Measurements from ENCODE around the gene TLN1.

TLN1 gene, protein sequence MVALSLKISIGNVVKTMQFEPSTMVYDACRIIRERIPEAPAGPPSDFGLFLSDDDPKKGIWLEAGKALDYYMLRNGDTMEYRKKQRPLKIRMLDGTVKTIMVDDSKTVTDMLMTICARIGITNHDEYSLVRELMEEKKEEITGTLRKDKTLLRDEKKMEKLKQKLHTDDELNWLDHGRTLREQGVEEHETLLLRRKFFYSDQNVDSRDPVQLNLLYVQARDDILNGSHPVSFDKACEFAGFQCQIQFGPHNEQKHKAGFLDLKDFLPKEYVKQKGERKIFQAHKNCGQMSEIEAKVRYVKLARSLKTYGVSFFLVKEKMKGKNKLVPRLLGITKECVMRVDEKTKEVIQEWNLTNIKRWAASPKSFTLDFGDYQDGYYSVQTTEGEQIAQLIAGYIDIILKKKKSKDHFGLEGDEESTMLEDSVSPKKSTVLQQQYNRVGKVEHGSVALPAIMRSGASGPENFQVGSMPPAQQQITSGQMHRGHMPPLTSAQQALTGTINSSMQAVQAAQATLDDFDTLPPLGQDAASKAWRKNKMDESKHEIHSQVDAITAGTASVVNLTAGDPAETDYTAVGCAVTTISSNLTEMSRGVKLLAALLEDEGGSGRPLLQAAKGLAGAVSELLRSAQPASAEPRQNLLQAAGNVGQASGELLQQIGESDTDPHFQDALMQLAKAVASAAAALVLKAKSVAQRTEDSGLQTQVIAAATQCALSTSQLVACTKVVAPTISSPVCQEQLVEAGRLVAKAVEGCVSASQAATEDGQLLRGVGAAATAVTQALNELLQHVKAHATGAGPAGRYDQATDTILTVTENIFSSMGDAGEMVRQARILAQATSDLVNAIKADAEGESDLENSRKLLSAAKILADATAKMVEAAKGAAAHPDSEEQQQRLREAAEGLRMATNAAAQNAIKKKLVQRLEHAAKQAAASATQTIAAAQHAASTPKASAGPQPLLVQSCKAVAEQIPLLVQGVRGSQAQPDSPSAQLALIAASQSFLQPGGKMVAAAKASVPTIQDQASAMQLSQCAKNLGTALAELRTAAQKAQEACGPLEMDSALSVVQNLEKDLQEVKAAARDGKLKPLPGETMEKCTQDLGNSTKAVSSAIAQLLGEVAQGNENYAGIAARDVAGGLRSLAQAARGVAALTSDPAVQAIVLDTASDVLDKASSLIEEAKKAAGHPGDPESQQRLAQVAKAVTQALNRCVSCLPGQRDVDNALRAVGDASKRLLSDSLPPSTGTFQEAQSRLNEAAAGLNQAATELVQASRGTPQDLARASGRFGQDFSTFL (N-terminal part only)

DNA sequence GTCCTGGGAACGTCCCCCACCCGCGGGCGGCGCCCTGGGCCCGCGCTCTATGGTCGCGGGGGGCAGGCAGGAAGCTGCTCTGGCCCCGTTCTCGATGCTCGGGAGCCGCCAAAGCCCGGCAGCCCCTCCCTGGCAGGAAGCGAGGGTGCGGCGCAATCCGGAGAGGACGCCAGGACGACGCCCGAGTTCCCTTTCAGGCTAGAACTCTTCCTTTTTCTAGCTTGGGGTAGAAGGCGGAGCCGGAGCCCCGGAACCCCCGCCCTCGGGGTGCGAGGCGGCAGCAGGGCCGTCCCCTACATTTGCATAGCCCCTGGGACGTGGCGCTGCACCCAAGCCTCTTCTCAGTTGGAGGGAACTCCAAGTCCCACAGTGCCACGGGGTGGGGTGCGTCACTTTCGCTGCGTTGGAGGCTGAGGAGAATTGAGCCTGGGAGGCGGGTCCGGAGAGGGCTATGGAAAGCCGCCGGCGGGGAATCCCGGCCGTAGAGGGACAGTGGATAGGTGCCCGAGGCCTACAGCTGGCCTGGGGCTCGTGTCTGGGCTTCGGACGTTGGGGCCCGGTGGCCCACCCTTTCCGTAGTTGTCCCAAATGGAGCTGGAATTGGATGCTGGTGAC lies at the start of gene TLN1, which contains the start of gene CREB3:
TSS of gene TLN1 (minus strand) at position 11 of the 615 bp plus-strand sequence. CDS start 6,501 bp downstream, outside the sequence.
TSS of gene CREB3 (plus strand) at position 482 of the 615 bp plus-strand sequence. CDS start at position 589, 107 bp downstream.
- peak; percentile 97 for DNase-seq (ENCODE audit: low read depth)

DNA sequence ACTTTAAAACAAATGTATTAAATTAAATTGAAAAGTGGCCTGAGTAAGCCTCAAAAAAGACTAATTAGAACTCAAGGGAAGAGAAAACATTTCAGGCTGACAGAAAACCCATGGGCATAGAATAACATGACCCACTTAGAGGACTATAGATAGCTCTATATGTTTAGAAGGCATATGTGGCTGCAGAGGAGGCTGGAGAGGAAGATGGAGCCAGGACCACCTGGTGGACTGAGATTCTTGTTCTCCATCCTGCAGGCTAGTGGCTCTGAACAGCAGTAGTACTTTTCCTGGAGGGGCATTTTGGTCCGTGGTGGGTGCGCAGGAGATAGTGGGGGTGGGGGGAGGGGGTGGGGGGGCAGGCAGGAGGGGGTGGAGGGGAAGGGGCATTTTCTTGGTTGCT lies 49.1 kb upstream of the TLN1 start:
- DNase-seq (ENCODE audit: low read depth), result no peak

DNA sequence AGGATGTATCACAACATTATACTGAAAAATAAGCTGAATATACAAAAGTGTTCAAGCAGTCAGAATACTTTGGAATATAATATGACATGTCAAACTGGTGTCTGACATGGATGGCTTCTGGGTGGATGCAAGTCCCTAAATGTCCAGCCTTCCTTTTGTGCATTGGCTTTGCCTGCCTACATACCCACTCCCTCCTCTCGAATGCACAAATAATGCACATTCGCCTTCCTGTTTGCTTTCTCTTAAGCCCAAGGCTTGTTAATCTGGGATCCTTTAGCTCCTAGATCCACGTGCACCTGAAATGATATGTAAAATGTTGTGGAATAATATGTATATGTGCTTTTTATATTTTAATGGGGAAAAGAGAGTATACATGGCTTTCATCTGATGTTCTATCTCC lies 46.5 kb upstream of the TLN1 start:
- no peak for DNase-seq (ENCODE audit: low read depth)

DNA sequence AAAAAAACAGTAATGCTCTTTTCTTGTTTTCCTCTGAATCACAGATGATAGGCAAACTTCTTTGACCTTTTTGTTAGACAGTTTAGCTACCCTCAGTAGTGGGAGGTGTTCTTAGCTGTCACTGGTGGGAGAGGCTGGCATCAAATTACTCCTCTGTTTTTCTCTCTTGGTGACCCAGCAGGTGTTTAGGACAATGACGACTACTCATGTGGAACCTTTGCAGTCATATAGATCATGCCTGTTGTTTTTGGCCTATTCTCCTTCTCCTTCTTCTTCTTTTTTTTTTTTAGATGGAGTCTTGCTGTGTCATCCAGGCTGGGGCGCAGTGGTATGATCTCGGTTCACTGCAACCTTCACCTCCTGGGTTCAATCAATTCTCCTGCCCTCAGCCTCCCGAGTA lies 44.0 kb upstream of the TLN1 start:
- no peak for DNase-seq (ENCODE audit: low read depth)

DNA sequence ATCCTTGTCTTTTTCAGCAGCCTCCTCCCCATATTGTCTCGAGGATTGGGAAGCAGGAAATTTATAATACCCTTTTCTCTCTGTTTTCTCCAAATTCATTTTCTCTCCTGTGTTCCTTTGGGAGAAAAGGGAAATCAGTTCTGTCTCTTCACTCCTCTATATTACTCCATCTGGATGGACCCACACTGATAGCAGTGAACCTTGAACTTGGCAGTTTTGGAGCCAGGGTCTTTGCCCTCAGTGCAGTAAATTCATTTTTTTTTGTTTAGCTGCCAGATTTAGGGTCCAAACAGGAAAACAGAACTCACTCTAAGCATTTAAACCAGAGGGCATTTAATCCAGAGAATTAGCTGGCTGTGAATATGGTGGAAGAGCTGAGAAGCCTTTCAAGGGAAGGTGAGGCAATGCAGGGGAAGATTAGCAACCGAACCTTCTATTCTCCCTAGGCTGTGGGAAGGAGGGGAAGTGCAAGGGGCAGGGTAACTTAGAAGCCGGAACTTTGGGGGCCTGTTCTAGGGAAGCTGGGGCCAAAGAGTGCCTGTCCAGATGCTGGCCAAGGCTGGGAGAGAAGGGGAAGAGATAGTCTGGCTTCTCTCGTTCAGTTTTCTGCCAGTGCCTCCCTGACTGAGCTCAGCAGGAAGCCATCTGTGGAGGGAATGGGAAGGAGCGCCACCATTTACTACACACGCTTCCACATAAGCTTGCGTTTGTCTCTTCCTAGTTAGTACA lies 43.1 kb upstream of the TLN1 start:
- DNase-seq (ENCODE audit: low read depth), result no peak

DNA sequence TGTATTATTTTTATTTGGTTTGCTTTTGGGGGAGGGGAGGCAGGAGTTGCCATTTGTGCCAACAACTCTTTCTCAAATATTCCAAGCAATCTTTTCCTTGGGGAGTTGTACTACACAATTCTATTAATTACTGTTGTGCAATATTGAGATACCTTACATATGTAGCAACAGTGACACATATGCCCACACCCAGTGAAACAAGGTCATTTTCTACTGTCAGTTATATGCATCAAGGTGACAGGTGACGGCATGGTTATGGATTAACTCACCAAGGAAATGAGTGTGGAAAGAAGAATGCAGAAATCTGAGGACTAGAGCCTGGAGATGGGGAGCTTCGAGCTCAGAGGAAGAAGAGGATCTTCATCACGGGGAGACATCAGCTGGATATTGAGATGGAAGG lies 39.9 kb upstream of the TLN1 start:
- DNase-seq (ENCODE audit: low read depth), result no peak

DNA sequence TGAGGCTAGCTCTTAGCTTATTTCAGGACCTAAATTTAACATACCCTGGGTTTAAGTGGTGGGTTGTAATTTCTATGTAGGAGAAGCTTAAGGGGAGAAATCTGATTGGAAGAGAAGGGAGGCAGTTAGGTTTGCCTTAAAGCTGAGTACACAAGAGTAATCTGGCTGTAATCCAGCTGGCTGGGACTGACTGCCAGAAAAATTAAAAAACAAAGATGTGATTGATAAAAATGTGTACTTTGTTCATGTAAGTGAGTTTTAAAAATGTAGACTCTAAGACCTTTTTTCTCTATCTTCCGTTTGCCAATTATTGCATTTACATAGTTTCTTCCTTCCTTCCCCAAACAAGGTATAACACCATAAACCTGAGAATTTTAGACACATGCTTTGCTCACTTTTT lies 39.5 kb upstream of the TLN1 start:
- no peak for DNase-seq (ENCODE audit: low read depth)

DNA sequence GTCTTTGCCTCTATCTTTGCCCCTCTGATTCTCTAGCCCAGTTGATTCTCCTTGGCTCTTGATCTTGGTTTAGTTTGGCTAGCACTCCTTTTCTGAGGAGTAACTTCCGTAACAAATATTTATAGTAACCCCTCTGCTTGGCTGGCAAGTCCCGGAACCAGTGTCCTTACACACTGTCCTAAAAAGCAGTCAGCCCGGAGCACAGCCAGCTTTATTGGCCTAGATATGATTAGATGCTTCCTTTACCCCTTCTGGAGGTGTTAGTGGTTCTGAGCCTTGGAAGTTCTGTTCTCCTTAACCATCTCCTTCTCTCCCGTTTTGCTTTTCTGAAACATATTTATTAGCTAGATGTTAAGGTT lies 39.1 kb upstream of the TLN1 start:
- no peak for DNase-seq (ENCODE audit: low read depth)

DNA sequence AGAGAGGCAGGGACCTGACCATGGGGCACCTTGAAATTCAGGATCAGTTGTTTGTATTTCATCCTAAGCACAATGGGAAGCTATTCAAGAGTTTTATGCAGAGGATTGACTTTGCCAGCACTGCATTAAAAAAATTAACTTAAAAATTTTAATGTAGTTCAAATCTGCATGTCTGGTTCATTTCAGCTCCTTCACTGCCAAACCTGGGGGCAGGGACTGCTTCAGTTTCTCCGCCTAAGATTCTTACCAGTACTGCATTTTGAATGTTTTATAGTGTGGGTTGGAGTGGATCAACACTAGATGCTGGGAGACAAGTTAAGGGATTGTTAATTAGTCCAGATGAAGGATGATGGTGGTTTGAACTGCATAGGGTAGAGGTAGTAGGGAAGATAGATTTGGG lies 37.8 kb upstream of the TLN1 start:
- no peak for DNase-seq (ENCODE audit: low read depth)

DNA sequence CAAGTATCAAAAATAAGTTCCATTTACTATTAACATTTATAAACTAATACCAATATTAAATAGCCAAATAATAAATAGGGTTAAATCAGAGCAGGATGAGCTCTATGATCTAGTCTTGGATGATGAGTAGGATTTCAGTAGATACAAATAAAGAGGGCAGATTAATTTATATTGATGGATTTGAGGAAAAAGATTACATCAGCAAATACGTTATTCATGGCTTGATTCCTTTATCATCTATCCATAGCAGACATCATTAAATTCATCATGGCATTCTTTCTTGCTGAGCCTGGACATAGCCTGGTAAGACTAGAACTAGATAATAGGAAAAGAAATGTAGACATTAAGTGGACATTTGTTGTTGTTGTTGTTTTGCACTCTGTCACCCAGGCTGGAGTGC lies 35.5 kb upstream of the TLN1 start:
- DNase-seq (ENCODE audit: low read depth), result no peak

DNA sequence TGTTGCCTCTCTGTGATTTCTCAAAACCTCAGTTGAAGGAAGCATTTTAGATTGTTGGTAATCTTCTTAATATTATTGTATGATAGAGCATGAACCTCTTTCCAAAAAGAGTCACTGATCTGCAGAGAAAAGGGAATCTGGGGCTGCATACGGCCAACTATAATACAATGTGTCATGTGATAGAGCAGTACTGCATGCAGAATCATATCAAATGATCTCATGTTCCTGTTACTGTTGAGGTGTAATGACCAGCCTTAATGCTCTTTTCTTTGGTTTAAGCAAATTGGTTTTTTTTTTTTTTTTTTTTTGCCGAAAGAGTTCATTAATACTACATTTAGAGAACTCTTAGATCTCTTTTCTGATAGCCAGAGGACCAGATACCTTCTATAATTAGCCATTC lies 35.0 kb upstream of the TLN1 start:
- no peak for DNase-seq (ENCODE audit: low read depth)

DNA sequence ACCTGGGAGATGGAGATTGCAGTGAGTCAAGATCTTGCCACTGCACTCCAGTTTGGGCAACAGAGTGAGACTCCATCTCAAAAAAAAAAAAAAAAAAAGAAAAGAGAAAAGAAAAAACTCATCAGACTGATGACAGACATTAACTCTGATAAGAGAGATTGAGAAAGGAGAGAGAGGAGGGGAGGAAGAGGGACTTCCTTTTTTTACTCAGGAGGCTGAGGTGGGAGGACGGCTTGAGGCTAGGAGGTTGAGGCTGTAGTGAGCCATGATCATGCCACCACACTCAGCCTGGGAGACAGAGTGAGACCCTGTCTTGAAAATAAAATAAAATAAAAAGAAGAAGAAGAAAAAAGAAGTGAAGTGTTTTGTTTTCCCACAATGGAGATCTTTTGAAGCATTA lies 31.8 kb upstream of the TLN1 start:
- DNase-seq (ENCODE audit: low read depth), result no peak

DNA sequence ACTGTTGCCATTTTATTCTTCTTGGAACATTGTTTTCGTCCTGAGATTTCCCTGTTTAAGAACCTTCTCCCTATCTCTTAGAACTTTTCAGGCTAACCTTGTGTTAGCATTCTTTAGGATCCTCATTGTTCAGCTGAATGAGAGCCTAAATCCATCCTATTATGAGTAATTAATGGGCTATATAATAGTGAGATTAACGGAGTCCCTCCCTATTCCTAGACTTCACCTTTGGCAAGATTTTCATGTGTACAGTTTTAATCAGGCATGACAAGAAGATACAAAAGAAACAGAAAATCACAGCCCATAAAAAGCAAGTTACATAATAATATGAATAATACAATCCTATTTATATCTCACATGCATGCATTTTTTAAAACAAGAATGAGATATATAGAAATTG lies 31.2 kb upstream of the TLN1 start:
- DNase-seq (ENCODE audit: low read depth), result no peak

DNA sequence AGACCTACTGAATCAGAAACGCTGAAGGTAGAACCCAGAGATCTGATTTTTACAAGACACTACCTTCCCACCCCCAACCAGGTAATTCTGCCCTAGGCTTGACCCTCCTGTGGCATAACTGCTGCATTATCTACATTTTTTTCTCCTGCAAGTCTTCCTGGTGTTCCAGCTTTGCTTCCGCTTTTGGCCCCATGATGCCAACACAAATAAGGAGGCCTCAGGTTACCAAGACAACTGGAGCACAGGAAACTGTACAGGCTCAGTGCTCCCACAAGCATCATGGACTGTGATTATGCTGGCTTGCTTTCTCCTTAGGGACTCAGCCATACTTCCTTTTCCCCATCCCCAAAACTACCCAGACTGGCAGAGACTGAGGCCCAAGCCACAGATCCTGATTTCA lies 28.7 kb upstream of the TLN1 start:
- no peak for DNase-seq (ENCODE audit: low read depth)

DNA sequence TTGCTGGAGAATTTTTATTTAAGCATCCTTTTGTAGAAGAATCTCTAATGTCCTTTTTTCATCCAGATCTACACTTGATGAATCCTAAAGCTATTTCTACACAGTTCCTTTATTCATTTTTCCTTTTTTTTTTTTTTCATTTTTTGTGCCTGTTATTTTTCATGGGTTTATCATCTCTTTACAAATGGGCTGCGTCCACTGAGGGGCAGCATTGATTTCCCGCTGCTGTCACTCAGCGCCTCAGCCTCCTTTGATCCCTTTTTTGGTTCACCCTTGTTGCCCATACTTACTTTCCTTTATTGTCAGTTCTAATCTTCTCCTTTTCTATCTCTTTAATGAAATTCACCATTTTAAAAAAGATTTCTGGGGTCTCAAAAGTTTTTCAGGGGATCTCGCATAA lies 27.8 kb upstream of the TLN1 start:
- no peak for DNase-seq (ENCODE audit: low read depth)

DNA sequence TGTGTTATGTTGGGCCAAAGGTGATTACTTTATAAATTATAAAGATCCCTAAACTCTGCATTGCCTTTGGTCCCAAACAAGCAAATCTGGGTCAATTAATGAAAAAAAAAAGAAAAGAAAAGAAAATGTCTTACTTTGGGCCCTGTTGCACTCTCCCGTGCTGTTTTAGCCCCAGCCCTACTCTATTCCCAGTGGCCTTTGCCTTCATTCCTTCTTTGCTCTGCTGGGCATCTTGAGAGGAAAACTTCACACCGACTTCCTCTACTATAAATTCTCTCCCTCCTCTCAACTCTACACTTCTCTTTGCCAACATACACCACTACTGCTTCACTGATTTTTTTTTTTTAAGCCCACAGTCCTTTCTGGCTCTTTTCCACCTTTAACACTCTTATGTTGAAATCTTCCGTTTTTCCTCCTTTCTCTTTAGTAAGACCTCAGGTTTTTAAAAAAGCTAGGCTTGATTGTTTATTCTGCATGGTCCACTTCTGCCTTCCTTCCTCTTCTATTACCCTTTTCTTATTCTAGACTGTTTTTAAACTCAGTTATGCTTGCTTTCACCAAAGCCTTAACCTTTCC lies 26.6 kb upstream of the TLN1 start:
- DNase-seq (ENCODE audit: low read depth), result no peak

DNA sequence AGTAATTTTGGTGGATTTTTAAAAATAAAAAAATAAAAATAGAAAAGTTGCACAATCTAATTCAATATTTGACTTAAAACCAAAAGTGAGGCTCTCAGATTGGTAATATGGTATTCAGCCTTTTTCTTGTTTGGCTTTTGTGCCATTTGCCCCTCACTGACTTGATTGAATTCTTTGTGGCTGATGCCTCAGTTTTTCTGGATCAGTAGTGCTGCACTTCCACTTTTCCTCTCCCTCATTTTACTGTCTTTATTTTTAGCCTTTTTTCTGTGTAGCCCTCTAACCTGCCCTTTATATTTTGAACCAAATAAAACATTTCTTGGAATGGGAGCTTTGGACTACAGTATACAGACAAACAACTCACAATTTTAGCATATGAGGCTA lies 25.9 kb upstream of the TLN1 start:
- DNase-seq (ENCODE audit: low read depth), result no peak

DNA sequence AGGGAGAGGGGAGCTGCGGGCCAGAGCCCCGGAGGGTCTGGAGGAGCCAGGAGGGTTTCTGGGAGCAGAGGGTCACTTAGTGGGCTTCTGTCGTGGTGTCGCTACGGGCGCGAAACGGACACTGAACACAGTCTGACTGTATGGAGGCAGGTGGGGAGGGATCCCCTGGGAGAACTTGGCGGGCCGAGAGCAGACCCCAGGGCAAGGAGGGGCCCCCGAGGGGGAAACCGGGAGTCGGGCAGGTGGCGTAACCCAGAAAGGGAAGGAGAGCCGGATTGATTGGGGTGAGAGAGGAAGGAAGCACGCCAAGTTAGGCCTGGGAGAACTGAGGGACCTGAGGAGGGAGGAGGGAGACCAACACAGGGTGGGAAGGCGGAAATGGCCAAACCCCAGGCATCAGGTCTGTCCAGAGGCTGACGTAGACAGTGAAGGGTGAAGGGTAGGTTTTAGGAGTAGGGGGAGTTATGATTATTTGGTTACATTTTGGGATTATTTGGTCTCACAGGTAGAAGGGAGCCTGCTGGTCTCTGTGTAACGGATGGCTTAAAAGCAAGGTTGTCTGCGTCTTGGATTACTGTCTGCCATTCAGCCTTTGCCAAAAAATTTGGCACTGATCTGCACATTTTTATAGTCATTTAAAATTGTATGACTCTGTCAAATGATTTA lies 25.4 kb upstream of the TLN1 start:
- DNase-seq (ENCODE audit: low read depth), result no peak

DNA sequence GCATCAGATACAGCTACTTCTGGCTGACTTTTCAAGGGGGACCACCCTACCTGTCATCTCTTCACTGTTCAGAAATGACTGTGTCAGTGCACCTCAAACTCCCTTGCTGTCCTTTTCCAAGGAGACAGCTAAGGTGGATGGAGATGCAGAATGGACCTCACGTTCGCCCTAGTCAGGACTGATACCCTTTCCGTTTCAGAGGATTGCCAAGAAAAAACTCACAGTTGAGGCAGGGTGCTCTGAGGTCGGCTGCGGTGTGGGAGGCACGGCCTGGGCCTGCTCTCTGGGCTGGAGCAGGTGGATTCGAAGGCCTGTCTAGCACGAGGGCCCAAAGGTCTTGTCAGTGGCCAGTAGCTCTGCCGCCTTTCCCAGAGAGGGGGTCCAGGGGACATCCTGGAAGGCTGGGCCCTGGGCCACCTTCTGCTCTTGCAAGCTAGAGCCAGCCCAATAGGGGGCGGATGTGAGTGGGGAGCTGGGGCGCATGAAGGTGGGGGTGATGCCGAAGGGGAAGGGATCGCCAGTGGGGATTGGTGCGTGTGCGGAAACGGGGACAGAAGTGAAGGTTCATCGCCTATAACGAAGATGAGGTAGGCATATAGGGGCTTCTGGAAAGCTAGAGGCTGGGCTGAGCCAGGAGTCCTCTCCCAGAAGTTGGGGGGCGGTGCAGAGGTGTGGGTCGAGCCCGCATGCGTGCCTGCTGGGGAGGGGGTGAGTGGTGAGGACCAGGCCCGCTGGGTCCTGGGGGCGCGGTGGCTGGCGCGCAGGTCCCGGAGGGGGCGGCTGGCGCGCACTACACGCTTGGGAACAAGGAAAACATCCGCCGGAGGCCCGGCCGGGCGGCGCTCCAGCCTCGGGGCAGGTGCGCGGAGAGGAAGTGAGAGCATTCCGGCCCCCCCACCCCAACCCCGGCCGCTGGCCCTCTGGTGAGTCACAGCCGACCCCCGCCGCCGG lies 24.6 kb upstream of the TLN1 start:
- DNase-seq (ENCODE audit: low read depth), result peak; percentile 57

Measured in activated T-helper 1 cell treated with Interleukin-2 at 50 U/mL for 16 hours (primary cell).